SJCRH30 (cell line): ENCODE results near the gene MRPS31. TPM values are rescaled to one million over a fixed set of nuclear protein-coding genes. Genes with fewer than 3 reads are reported as not detected.

Source experiments
- DNase-seq, 2 experiments: peaks; one replicate each; pipeline ENCODE4 v3.0.0-alpha.2; 2015 to 2020
- H3K27ac ChIP-seq: fragments of 250-450 bp; sonication (Bioruptor Pico); 2 replicates; pipeline ENCODE4 v1.5.1; 2020; ENCODE audit warnings: mild to moderate bottlenecking, moderate library complexity
- H3K27me3 ChIP-seq: fragments of 250-450 bp; sonication (Bioruptor Pico); 2 replicates; pipeline ENCODE4 v1.5.1; 2020; ENCODE audit warnings: mild to moderate bottlenecking, moderate library complexity
- H3K36me3 ChIP-seq: fragments of 250-450 bp; sonication (Bioruptor Pico); 2 replicates; pipeline ENCODE4 v1.5.1; 2020; ENCODE audit warnings: mild to moderate bottlenecking, moderate library complexity
- H3K4me1 ChIP-seq: fragments of 250-450 bp; sonication (Bioruptor Pico); 2 replicates; pipeline ENCODE4 v1.5.1; 2020; ENCODE audit warnings: mild to moderate bottlenecking, moderate library complexity
- H3K4me3 ChIP-seq: fragments of 250-450 bp; sonication (Bioruptor Pico); 2 replicates; pipeline ENCODE4 v1.5.1; 2020; ENCODE audit warnings: mild to moderate bottlenecking, moderate library complexity
- H3K9me3 ChIP-seq: fragments of 250-450 bp; sonication (Bioruptor Pico); replicated peaks from 2 replicates; pipeline ENCODE4 v1.5.1; 2020; ENCODE audit warnings: mild to moderate bottlenecking, moderate library complexity
- total RNA-seq: library from RNA; depleted of rRNA; stranded (reverse); fragments of >200 nt; shearing (Covaris generic); gene quantifications from 2 replicates; pipeline ENCODE4 v1.2.3, GENCODE V29; 2014

The MRPS31 gene
- total RNA-seq, 1 experiment from 2014 or later, result 38.6 TPM

DNA sequence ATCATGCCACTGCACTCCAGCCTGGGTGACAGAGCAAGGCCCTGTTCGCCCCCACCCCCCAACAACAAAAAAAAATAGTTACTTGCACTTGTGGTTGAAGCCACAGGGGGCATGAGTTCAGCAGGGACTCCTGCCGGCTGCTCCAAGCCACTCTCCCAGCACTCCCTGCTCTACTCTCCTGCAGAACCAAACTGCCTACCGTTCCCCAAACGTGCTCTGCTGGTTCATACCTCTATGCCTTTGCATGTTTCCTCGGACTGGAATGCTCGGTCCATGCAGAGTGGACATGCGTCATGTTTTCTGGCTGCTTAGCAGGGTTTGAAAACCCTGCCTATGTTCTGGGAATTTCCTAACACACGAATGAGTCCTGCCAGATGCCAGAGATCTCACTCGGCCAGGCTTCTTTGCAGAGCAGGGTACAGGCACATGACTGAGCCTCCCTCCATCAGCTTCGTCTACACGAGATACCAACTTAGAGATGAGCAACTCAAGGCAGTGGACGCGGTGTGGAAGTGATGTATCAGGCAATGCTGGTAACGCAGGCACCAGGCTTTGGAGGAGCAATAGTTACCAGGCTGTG, 9.9 kb upstream of the MRPS31 start:
- peak; percentile 35 to 37 for DNase-seq
- H3K36me3 ChIP-seq, result no peaks in the 10 kb centered on the region
- H3K4me1 ChIP-seq, result no peaks in the 10 kb centered on the region
- no peak overlapping the region for H3K27ac ChIP-seq
- no peaks in the 10 kb centered on the region for H3K9me3 ChIP-seq
- H3K27me3 ChIP-seq, result no peaks in the 10 kb centered on the region
- no peak overlapping the region for H3K4me3 ChIP-seq

DNA sequence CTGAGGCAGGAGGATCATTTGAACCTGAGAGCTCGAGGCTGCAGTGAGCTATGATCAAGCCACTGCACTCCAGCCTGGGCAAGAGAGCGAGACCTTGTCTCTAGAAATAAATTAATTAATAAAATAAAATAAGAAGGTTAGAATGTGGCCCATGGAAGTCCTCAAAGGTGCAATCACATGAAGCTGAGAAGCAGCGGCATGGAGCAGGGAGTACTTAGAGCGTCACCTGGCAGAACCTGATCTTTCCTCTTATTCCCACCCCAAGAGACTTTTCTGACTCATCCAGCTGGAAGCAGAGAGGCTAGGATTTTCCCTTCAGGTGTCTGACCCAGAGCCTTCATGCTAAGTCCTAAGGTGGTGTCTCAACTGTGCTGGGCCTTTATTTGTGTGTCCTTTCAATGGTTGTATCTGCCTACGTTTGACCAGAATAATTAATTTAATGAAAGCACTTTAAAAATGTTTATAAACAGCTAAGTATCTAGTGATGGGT, 8.9 kb upstream of the MRPS31 start:
- no peaks in the 10 kb centered on the region; the same call in 1 of the 2 replicates for H3K4me1 ChIP-seq
- no peaks in the 10 kb centered on the region for H3K36me3 ChIP-seq
- H3K9me3 ChIP-seq, result no peaks in the 10 kb centered on the region
- H3K4me3 ChIP-seq, result no peak overlapping the region
- H3K27ac ChIP-seq, result no peak overlapping the region
- H3K27me3 ChIP-seq, result no peaks in the 10 kb centered on the region
- DNase-seq, result no peak

DNA sequence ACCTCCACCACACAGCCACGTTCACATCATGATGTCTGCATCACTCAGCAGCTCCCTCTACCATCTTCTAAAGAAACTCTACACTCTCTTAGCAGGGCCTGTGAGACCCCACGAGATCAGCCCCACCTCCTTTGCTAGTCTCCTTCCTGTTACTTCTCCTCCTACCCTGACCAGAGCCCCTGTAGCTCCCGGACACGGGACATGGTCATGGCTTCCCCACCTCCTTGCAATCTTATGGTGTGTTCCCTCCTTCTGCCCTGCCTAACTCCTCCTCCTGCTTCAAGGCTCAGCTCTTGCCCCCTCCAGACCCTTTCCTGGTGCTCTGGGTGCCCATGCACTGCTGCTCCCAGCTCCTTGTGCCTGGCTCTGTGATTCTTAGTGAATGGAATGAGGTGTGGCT, 8.1 kb upstream of the MRPS31 start:
- no peaks in the 10 kb centered on the region for H3K9me3 ChIP-seq
- no peak overlapping the region for H3K4me3 ChIP-seq
- H3K4me1 ChIP-seq, result no peaks in the 10 kb centered on the region; the same call in 1 of the 2 replicates
- no peaks in the 10 kb centered on the region for H3K36me3 ChIP-seq
- H3K27me3 ChIP-seq, result no peaks in the 10 kb centered on the region
- no peak for DNase-seq
- no peak overlapping the region for H3K27ac ChIP-seq

DNA sequence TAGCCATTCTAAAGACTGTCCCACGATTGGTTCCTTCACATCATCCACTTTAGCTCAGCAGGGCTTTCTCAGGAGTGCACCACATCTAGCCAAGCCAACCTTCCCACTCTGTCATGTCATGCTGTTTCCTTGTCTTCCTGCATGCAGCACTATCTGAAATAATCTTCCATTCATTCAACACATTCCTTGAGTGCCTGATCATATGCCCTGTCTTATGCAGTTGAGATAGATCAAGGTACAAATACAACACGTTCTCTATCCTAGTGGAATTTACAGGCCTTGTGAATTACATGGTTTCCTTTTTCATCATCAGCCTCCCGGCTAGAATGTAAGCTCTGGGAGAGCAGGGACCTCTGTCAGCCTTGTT, 6.8 kb upstream of the MRPS31 start:
- no peak for DNase-seq
- H3K36me3 ChIP-seq, result no peaks in the 10 kb centered on the region
- no peak overlapping the region for H3K27ac ChIP-seq
- no peaks in the 10 kb centered on the region; the same call in 1 of the 2 replicates for H3K4me1 ChIP-seq
- no peaks in the 10 kb centered on the region for H3K27me3 ChIP-seq
- no peaks in the 10 kb centered on the region for H3K9me3 ChIP-seq
- H3K4me3 ChIP-seq, result no peak overlapping the region

DNA sequence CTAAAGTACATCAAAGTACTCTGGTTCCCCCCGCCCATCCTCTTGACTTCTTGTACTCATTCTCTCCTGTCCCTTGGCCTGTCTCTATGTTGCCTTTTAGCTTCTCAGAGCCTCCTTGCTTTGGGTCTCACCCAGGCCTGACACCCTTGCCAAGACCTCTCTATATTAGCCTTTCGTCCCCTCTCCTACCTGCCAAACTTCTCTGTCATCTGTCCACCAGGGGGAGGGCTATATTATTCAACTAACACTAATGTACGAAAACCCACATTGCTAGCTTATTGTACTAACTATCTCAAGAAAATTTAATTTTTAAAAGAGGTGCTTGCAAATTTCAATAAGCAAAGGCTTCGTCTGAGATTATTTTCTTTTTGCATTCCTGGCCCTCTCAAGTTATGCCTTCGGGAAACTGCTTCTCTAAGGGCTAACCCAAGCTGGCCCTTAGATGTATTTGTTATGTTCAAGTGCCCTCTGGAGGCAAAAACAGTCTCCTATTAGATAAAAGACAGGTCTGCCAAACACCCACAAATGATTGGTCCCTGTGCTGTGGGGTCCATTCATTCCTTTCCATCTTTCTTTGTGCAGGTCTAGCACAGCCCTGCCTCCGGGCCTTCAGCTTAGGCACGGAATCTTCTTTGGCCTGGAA, 6.3 kb upstream of the MRPS31 start:
- Histone ChIP-seq H3K4me1 (no peaks in the 10 kb centered on the region; the same call in 1 of the 2 replicates), H3K9me3 (no peaks in the 10 kb centered on the region), H3K36me3 (no peaks in the 10 kb centered on the region), H3K27ac (peak overlapping the region; percentile 35), H3K4me3 (peak overlapping the region; percentile 51), H3K27me3 (no peaks in the 10 kb centered on the region)
- peak; percentile 55 to 80 for DNase-seq

DNA sequence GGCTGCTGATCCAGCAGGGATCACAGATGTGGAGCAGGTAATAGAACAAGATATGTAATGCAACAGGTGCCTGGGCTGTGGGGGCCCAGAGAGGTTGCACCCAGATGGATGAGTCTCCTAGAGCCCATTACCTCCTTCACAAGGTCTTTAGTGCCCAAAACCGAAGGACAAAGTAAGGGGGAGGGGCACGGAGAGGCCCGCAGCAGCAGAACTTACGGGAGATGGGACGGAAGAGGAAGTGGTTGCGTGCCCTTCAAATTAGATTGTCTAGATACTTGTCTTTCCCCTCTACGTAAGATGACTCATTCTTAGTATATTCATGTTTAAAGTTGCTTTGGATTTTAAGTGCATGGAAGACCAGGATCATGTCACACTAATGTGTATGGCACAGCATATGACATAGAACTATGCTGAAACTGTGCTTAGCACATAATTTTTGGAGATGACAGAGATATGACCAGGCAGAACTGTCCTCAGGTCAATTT, 5.7 kb upstream of the MRPS31 start:
- H3K27ac ChIP-seq, result peak overlapping the region; percentile 35
- no peaks in the 10 kb centered on the region for H3K27me3 ChIP-seq
- H3K4me1 ChIP-seq, result no peaks in the 10 kb centered on the region; the same call in 1 of the 2 replicates
- no peaks in the 10 kb centered on the region for H3K9me3 ChIP-seq
- H3K4me3 ChIP-seq, result peak overlapping the region; percentile 51
- H3K36me3 ChIP-seq, result no peaks in the 10 kb centered on the region
- DNase-seq, result peak; percentile 29 to 41

DNA sequence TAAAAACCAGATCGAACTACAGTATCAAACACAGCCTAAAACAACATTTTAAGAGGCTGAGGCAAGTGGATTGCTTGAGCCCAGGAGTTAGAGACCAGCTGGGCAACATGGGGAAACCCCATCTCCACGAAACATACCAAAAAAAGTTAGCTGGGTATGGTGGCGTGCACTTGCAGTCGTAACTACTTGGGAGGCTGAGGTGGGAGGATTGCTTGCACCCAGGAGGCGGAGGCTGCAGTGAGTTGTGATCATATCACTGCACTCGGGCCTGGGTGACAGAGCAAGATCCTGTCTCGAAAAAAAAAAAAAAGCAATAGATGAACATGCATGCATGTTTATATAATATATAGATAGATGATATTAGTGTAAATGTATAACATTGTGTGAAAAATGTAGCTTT, 5.2 kb upstream of the MRPS31 start:
- no peak for DNase-seq
- no peak overlapping the region; the same call in 1 of the 2 replicates for H3K27ac ChIP-seq
- no peak overlapping the region; the same call in 1 of the 2 replicates for H3K4me3 ChIP-seq

DNA sequence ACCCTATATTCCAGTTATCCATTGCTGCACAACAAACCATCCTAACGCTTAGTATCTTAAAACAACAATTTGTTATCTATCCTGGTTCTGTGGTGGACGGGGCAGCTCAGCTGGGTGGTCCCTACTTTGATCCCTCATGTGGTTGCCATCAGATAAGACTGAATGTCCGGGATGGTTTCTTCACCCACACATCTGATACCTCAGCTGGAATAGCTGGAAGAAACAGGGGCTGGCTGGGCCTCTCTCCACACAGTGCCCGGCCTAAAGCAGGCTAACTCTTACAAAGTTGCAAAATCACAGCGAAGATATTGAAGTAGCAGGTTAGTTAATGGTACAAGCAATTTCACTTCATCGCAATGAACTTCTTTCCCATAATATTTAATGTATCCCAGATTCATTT, 3.7 kb upstream of the MRPS31 start:
- Histone ChIP-seq H3K9me3 (no peaks in the 10 kb centered on the region), H3K4me3 (no peak overlapping the region), H3K4me1 (no peaks in the 10 kb centered on the region; the same call in 1 of the 2 replicates), H3K27me3 (no peaks in the 10 kb centered on the region), H3K27ac (no peak overlapping the region), H3K36me3 (no peaks in the 10 kb centered on the region)
- DNase-seq, result peak in 1 of 2 experiments; percentile 38

More for the DNA sequence above, 5.2 kb upstream of the MRPS31 start:
- Histone ChIP-seq H3K4me1 (no peaks in the 10 kb centered on the region; the same call in 1 of the 2 replicates), H3K27me3 (no peaks in the 10 kb centered on the region), H3K36me3 (no peaks in the 10 kb centered on the region), H3K9me3 (no peaks in the 10 kb centered on the region)

DNA sequence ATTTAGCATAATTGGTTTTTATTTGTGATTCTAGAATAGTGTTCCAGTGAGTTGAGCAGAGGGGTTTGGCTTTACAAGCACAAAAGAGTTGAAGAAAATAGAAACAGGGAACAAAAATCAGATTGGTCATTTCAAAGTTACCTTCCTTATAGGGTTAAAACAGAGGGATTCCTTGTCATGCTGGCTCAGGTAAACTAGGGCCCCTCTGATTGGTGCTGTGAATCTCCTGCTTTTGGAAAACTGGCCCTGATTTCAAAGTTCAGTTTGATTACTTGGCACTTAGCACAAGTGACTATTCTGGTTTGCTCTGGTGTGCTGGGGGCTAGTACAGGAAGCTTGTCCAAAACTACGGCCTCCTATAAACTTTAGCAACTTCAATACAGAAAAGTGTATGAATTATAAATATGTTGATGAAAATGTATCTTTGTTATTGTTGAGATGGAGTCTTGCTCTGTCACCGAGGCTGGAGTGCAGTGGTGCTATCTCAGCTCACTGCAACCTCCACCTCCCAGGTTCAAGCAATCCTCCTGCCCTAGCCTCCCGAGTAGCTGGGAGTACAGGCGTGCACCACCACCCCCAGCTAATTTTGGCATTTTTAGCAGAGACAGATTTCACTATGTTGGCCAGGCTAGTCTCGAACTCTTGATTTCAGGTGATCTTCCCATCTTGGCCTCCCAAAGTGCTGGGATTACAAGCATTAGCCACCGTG, 1.9 kb upstream of the MRPS31 start:
- no peak for DNase-seq
- Histone ChIP-seq H3K27ac (no peak overlapping the region), H3K9me3 (no peaks in the 10 kb centered on the region), H3K4me3 (no peak overlapping the region), H3K27me3 (no peaks in the 10 kb centered on the region), H3K36me3 (no peaks in the 10 kb centered on the region), H3K4me1 (no peaks in the 10 kb centered on the region; the same call in 1 of the 2 replicates)

DNA sequence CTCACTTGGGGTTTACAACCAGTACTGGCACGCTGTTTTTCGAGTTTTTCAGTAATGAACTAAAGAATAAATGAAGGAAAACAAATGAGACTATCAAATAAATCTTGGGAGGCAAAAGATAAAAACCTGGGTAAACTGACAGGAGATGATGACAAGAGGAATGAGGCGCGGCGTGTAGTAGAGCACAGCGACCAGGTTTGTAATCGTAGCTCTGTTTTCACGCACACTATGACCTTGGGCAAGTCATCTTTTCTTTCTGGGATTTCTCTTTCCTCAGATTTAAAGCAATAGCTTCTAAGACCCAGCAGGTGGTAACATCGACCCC, 419 bp downstream of the MRPS31 start:
- peaks cover 8% of the 10 kb centered on the region for H3K36me3 ChIP-seq
- H3K9me3 ChIP-seq, result no peaks in the 10 kb centered on the region
- H3K4me1 ChIP-seq, result no peaks in the 10 kb centered on the region; the same call in 1 of the 2 replicates
- peak overlapping the region; percentile 74 for H3K27ac ChIP-seq
- H3K4me3 ChIP-seq, result peak overlapping the region; percentile 84
- no peak for DNase-seq
- H3K27me3 ChIP-seq, result no peaks in the 10 kb centered on the region

DNA sequence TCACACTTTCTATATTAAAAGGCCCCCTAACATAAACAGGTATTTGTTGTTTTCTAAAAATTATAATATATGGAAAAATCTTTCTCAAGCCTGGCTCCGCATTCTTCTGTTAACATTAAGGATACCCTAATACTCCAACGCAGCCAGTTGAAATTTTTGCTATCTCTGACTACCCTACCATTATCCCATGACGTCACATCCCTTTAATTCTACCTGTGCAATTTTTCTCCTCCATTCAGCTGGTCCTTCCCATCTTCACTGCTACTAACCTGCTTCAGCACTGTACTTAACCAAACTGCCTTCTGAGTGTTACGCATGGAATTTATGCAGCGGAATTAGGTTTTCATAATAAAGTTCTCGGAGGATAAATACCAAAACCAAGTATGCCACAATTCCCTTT, 1.0 kb downstream of the MRPS31 start:
- Histone ChIP-seq H3K27ac (no peak overlapping the region), H3K27me3 (no peaks in the 10 kb centered on the region), H3K36me3 (peaks cover 8% of the 10 kb centered on the region), H3K4me3 (peak overlapping the region; percentile 84), H3K4me1 (no peaks in the 10 kb centered on the region; the same call in 1 of the 2 replicates), H3K9me3 (no peaks in the 10 kb centered on the region)
- no peak for DNase-seq

DNA sequence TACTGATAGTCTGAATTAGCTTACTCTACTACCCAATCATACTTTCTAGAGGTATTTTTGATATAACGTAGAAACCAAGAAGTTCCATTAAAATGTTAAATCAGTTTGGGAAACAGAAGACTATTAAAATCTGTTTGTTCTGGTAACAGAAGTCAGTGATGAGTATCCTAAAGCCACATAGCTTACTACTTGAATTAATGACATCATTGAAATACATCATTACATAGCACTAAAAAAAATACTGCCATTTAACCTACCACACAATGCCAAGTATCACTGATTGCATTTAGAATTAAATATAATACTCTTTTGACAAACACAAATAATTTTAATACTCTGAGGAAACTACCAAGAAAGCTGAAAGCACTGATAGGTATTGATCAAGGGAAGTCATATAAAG, 5.4 kb downstream of the MRPS31 start:
- Histone ChIP-seq H3K36me3 (peaks cover 8% of the 10 kb centered on the region), H3K27me3 (no peaks in the 10 kb centered on the region), H3K4me1 (no peaks in the 10 kb centered on the region), H3K9me3 (no peaks in the 10 kb centered on the region), H3K4me3 (no peak overlapping the region), H3K27ac (no peak overlapping the region)
- DNase-seq, result no peak

DNA sequence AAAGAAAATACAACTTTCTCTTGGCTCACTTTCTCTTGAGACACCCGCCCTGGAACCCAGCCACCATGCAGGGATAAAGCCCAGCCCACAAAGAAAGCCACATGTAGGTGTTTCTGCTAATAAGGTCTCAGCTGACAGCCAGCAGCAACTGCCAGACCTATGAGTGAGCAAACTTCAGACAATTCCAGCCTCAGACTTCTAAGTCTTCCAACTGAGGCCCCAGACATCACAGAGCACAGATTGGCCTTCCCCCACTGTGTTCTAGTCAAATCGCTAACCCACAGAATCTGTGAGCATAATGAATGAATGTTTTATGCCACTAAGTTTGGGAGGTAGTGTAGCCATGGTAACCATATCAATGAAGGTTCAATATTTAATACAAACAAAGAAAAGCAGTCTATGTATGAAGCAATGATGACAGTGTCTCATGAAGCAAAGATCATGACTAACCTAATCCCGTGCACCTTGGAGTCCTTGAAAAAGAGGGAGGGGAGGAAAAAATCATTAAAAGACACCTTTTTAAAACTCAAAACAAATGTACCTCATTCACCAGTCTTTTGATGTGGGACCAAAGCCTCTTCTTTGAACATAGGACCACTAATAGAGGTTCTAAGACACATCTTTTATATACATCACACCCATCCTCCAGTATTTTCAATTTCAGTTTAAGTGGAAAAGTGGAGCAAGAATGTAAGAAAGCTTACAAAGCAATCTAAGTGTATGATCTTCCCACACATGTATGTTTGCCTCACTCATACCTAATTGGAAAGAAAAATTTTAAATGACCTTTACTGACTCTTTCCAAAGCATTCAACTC, 6.2 kb downstream of the MRPS31 start:
- no peak overlapping the region for H3K27ac ChIP-seq
- no peak for DNase-seq

DNA sequence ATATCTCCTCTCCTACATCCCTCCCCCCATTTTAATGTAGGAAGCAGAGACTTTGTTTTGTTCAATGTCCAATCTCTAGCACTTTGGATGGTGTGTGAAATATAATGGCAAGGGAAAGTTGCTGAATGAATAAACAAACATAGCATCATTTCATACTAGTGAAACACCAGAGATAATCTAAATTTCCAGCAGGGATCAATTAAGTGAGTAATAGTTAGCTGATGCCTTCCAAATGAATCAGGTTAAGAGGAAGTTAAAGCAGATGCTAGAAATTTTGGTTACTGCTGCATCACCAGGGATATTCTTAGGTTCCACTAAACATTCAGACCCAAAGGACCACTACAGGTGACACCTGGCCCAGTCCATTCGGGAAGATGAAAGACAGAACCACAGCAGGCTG, 8.1 kb downstream of the MRPS31 start:
- no peak for DNase-seq
- H3K27ac ChIP-seq, result no peak overlapping the region

More for the DNA sequence above, 6.2 kb downstream of the MRPS31 start:
- H3K9me3 ChIP-seq, result no peaks in the 10 kb centered on the region
- H3K4me3 ChIP-seq, result no peak overlapping the region
- peaks cover 8% of the 10 kb centered on the region for H3K36me3 ChIP-seq
- no peaks in the 10 kb centered on the region for H3K27me3 ChIP-seq
- H3K4me1 ChIP-seq, result no peaks in the 10 kb centered on the region

More for the DNA sequence above, 8.1 kb downstream of the MRPS31 start:
- H3K9me3 ChIP-seq, result no peaks in the 10 kb centered on the region
- peaks cover 19% of the 10 kb centered on the region for H3K36me3 ChIP-seq
- H3K27me3 ChIP-seq, result no peaks in the 10 kb centered on the region
- H3K4me3 ChIP-seq, result no peak overlapping the region
- H3K4me1 ChIP-seq, result no peaks in the 10 kb centered on the region
